B cell (primary cell): ENCODE measurements around the gene KLHL18.

ENCODE experiments used
- CTCF ChIP-seq: fragments of 200-600 bp; IDR thresholded peaks from one replicate; pipeline ENCODE4 v1.8.0; 2022; ENCODE audit warnings: antibody characterized with exemption, mild to moderate bottlenecking
- EZH2 ChIP-seq: IDR thresholded peaks from 2 replicates; pipeline ENCODE4 v1.6.1; 2012; ENCODE audit warnings: borderline replicate concordance, low read depth, mild to moderate bottlenecking, moderate library complexity, low read length; ENCODE audit not compliant: insufficient read depth, poor library complexity, severe bottlenecking

GRCh38 chr3:47337656-47338055, 54.9 kb downstream of the KLHL18 start:
- TF ChIP-seq CTCF: no peak
- no peak for TF ChIP-seq EZH2
